ENCODE measurements around the gene FHOD1.

Gene FHOD1

DNA sequence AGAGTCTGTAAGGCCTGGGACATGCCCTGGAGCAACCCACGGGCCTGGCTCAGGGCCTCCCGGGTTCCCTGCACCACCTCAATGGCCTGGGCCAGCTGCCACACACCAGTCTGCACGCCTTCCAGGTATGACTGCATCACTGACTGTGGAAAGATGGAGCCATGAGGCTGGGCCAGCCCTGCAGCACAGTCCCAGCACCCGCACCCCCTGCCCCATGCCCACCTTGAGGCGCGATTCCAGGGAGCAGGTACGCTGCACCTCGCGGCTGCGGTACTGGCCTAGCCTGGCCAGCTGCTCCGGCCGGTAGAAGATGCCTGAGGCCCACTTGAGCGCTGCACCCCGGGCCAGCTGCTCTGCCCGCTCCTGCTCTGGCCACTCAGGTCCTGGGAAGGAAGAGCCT, 58.5 kb downstream of the FHOD1 start:
- ATAC-seq, result no peak

DNA sequence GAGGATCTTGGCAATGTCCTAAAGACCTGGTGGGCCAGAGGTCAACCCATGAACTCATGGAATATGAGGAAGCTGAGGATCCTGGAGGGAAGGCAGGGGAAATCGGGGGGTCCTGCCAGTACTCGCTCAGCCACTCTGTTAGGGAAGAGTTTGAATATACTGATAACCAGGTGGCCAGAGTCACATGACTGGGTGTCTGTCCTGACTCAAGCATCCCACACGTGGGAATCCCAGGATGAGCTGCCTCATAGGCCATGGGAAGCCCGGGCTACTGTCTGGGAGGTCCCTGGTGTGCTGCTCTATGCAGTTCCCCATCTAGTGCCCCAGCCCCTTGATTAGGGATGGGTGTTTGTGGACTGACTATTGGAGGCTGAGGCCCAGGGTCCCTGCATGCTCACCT, 59.0 kb downstream of the FHOD1 start:
- no peak for ATAC-seq

DNA sequence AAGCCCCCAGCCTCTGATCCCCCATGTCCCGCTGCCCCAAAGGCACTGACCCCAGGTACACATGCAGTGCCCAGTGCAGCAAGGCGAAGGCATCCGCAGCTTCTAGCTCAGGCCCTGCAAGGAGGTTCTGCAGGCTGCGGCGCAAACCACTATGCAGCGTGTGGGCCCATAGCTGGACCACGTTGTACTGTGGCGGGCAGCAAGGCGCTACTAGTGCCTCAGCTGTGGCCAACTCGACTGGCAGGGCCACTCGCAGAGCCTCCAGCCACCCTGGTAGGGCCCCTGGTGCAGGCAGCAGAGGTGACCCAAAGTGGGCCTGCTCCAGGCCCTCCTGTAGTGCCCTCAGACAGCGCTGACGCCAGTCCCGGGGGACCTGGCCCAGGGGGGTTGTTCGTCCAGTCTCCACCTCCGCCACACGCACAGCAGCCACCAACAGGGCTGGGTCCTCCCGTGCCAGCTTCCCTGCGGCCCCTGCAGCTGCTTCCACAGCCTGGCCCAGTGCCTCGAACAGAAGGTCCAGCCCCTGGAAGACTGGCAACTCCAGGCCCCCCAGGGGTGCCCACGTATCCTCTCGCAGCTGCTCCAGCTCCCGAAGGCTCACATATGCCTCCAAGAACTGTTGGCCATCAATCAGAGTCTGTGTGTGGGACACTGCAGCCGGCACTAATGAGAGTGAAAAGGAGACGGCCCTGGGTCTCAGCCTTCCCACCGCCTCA, 59.9 kb downstream of the FHOD1 start:
- ATAC-seq, result no peak

DNA sequence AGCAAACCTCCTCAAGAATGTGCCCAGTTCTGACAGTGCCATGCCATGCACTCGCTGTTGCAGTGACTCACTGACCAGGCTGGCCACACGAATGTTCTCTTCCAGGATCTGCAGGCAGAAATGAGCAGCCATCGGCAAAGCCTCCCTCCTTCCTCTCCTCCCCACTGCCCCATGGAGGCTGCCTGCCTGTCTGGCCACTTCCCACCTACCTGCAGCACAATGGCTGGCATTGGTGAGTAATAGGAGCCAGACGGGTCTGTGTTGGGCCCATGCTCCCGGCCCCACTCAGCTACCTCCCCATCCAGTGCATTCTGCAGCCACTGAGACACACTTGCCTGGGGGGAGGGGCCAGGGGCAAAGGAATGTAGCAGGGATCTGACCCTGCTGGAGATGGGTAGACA, 60.7 kb downstream of the FHOD1 start:
- no peak for ATAC-seq

DNA sequence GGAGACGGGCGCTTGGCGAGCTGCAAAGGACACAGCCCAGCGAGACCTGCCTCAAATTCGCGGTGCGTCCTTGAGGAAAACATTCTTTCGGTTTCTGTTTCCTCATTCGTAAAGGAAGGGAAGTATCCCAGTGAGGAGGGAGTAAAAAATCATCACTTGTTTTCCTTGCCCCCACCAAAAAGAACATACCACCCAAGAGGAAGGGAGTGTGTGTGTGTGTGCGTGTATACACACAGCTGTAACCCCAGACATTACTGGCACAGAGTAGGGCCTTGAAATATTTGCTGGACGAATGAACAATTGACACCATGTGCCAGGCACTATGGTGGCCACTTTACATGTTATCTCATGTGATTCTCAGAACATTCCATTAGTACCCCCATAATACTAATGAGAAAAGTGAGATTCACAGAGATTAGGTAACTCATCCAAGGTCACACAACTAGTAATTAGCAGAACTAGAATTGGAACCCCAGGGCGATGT, 61.6 kb downstream of the FHOD1 start:
- no peak for ATAC-seq

DNA sequence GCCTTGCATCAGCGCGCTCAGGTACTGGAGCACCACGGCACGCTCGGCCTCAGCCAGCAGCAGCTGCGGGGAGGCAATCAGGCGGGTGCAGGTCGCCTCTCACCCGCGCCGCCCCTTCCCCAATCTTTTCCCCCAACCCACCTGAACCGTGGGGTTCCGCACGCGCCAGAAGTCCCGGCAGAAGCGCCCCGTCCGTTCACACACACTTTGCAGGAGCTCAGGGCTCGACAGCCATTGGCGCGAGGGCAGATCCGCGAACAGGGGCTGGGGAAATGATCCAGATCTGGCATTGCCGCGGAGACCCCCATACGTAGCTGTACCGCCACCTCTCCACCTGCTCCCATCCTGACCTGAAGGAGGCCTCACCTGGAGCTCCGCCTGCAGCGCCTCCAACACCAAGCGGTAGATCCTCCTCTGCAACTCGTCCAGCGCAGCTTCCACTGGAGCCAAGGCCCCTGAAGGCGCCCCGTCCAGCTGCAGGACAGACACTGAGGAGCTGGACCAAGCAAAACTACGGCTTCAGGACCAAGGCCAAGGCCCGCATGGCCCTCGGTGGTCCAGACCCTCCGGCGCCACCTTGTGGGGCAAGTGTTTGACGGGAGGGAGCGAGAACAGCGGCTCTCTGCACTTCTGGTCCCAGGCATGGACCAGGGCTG, 62.2 kb downstream of the FHOD1 start:
- ATAC-seq, result peak in 1 of 2 donors; percentile 19

DNA sequence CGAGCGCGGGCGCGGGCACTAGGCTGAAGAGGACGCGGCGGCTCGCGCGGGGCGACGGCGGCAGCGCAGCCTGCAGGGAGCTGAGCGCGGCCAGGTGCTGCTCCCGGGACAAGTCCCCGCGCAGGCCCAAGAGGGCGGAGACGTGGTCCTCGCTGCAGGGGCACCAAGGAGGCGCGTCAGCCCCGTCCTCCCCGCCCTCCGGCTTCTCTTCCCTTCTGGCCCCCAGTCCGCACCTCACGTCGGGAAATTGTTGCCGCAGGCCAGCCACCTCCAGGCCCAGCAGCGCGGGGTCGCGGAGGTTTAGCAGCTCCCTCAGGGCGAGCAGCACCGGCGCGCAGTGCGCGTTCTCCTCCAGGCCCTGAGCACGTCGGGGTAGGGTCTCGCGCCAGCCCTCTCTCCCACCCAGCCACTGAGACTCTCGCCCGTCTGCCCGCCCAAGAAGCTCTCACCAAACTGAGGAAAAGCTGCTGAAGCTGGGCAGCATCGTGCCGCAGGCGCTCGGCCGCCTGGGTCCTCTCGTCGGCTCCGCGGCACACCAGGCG, 62.8 kb downstream of the FHOD1 start:
- ATAC-seq, result no peak

DNA sequence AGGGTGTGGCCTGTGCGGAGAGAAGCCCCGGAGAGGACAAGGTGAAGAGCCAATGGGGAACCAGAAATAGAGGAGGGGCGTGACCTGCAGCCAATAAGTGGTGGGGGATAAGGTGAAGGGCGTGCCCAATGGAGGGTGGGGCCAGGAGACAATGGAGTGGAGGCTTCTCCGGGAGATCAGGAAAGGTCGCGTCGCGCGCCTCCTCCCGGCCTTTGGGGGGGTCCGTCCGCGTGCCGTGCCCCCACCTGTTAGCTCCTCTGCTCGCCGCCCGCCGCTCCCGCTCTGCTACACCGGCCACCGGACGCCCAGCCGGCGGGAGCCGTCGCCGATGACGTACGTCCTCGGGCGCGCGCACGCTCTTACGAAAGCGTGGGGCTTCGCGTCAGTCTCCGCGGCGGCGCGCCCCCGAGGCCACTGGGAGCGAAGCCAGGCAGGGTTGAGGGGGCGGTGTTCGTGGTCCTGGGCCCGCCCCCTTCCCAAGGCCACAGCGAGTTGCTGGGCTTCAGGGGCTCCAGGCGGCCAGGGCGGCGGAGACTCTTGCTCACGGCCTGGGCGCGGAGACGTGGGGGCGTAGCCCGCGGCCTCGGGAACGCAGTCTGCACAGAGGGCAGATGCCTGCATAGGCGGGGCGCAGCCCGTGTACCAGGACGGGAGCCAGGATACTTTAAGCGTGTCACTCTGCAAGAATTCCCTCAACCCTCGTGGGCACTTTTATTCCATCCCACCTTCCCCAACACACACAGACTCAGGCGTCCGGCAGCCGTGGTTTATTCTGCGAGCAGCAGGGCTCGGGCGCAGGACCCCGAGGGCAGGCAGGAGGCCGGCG, 63.4 kb downstream of the FHOD1 start, which contains the start of gene MATCAP1:
Gene MATCAP1, minus strand, starts transcription at position 337 of the 826 bp plus-strand sequence. CDS start 3,353 bp downstream, outside the sequence.
- peak; percentile 96 to 98 for ATAC-seq

DNA sequence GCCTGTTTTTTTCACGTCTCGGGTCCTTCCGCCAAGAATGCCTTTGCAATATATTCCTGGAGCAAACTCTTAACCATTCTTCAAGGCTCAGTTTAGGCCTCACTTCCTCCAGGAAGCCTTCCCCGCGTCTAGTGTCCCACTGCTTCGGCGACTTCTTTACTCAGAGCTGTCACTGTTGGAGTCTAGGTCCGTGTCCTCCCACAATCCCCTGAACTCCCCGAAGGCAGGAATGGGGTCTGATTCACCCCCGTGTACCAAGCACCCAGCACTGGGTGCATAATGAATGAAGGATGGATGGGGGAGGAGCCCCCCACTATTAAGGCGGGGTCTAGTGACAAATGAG, 64.0 kb downstream of the FHOD1 start:
- no peak for ATAC-seq

DNA sequence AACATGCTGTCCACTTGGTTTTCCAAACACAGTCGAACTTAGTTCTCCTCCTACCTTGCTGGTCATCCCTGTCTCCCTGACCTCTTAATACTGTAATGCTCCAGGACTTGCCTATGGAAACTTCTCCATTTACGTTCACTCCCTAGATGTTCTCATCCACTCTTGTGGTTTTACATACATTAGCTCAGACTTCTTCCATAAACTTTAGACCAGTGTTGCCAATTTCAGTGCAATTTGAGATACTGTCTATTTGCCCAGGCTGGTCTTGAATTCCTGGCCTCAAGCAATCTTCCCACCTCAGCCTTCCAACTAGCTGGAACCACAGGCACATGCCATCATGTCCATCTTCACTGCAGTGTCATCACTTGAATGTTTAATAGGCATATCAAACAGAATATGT, 65.0 kb downstream of the FHOD1 start:
- no peak for ATAC-seq

DNA sequence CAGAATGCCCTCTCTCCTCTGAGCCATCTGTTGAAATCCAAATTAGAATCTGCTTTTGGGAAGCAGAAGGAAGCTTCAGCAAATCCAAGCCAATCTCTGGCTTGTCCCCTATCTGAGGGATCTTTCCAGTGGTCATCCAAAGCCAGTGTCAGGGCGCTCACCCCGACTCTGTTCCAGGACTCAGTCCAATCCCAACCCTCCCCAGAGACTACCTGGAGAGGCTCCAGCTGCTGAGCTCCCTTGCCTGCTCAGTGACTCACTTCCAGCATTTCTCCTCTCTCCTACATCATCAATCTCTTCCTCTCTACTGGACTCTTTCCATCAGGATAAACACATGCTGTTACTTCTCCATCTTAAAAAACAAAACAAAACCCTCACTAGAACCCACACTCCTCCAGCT, 65.9 kb downstream of the FHOD1 start:
- ATAC-seq, result no peak

DNA sequence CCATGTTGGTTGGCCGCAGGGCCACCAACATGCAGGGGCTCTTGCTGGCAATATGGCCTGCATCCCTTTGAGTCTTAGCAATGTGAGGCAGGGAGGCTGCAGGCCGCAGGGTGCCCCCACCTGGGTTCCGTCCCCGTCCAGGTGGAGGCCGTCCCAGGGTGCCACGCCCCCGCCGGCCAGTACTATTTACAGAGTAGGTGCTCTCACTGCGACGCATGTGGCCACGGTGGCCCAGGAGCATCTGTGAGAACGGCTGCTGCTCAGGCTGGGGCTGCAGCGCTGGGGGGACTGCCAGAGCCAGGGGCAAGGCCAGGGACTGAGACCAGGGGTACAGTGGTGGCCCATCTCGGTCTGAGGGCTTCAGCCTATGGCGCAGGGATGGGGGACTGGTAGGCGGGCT, 67.1 kb downstream of the FHOD1 start:
- ATAC-seq, result no peak

DNA sequence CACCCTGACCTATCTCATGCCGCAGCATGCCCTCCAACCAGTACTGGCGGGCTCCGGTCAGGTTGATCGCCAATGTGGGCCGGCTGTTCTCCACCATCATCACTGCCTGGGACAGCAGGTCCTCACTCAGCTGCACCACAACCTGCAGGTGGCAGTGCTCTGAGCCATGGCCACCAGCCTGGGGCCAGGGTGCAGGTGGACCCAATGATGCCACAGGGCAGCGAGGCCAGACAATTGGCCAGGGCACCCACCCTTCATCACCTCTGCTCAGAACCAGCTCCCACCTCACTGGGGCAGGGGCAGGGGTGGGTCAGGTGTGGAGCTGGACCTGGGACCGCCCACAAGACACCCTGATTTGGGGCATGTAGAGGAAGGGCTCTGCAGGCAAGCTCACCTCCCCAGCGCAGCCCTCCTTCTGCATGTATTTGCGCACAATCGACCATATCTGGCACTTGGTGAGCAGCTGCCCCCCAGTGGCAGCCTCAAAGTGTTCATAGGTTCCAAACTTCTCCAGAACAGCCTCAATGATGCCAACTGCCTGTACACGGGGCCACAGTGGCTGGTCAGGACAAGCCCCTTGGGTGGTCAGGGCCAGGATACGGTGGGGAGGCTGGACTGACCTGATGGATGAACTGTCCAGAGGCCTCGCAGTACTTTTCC, 67.7 kb downstream of the FHOD1 start:
- ATAC-seq, result no peak

Data from activated CD4-positive, CD25-positive, alpha-beta regulatory T cell treated with anti-CD3 and anti-CD28 coated beads, Interleukin-2, amount 50 U/mL, for 24 hours (primary cell).